PC-9 (cell line): ENCODE results near the gene ZNRD2. TPM values are rescaled to one million over a fixed set of nuclear protein-coding genes. Genes with fewer than 3 reads are reported as not detected.

Experiments
- BruUV-seq: library from RNA; stranded (reverse); fragments of 400-500 nt; replicated peaks from 2 replicates; lab custom pipeline; 2021; lab: Mats Ljungman, UMichigan
- CTCF ChIA-PET: fragments of 300-600 bp; sonication (Branson Sonifier 250); formaldehyde crosslinking; loops from one replicate; lab custom pipeline; 2022; ENCODE audit warnings: antibody characterized with exemption; lab: Charles Lee
- POLR2A ChIA-PET: fragments of 300-600 bp; sonication (Branson Sonifier 250); formaldehyde crosslinking; loops from one replicate; lab custom pipeline; 2022; ENCODE audit warnings: antibody characterized with exemption; ENCODE audit not compliant: unreplicated experiment; lab: Charles Lee
- DNase-seq, 2 experiments: peaks; one replicate each; pipeline versions ENCODE4 v3.0.0 to v3.0.0-alpha.2; 2015 to 2022; ENCODE audit warnings: mixed read lengths in 1 of 2
- H2AFZ ChIP-seq: fragments of 200-600 bp; sonication (generic); 2 replicates; pipeline ENCODE4 v1.8.1; 2017; ENCODE audit warnings: antibody characterized with exemption
- H3F3A ChIP-seq: fragments of 200-600 bp; sonication (generic); 2 replicates; pipeline ENCODE4 v1.8.1; 2017; ENCODE audit warnings: antibody characterized with exemption, mild to moderate bottlenecking, low read depth; ENCODE audit not compliant: insufficient read depth
- H3K27ac ChIP-seq: fragments of 200-600 bp; sonication (generic); 2 replicates; pipeline ENCODE4 v1.6.1; 2016; ENCODE audit warnings: mixed run types
- H3K27me3 ChIP-seq: fragments of 200-600 bp; sonication (generic); 2 replicates; pipeline ENCODE4 v1.6.1; 2016; ENCODE audit warnings: low read depth, mixed run types; ENCODE audit not compliant: insufficient read depth
- H3K36me3 ChIP-seq: fragments of 200-600 bp; sonication (generic); 2 replicates; pipeline ENCODE4 v1.6.1; 2016; ENCODE audit warnings: low read depth, mixed run types
- H3K4me1 ChIP-seq: fragments of 200-600 bp; sonication (generic); replicated peaks from 2 replicates; pipeline ENCODE4 v1.6.1; 2016; ENCODE audit warnings: mixed run types; ENCODE audit not compliant: insufficient read depth
- H3K4me2 ChIP-seq: fragments of 200-600 bp; sonication (generic); 2 replicates; pipeline ENCODE4 v1.6.1; 2017; ENCODE audit warnings: mixed run types
- H3K4me3 ChIP-seq: fragments of 200-600 bp; sonication (generic); 2 replicates; pipeline ENCODE4 v1.6.1; 2016; ENCODE audit warnings: mixed run types
- H3K79me2 ChIP-seq: fragments of 200-600 bp; sonication (generic); 2 replicates; pipeline ENCODE4 v1.6.1; 2017; ENCODE audit warnings: low read depth, mixed run types
- H3K9me2 ChIP-seq: fragments of 200-600 bp; sonication (generic); 2 replicates; pipeline ENCODE4 v1.8.1; 2017; ENCODE audit warnings: mild to moderate bottlenecking; ENCODE audit not compliant: insufficient read depth
- H3K9me3 ChIP-seq: fragments of 200-600 bp; sonication (generic); 2 replicates; pipeline ENCODE4 v1.8.1; 2016; ENCODE audit warnings: low read depth; ENCODE audit not compliant: insufficient read depth
- H4K20me1 ChIP-seq: fragments of 200-600 bp; sonication (generic); 2 replicates; pipeline ENCODE4 v1.8.1; 2017; ENCODE audit not compliant: insufficient read depth
- CTCF ChIP-seq: fragments of 200-600 bp; sonication (generic); conservative IDR thresholded peaks from 2 replicates; pipeline ENCODE4 v1.6.1; 2017; ENCODE audit warnings: mixed run types, antibody characterized with exemption, mild to moderate bottlenecking, moderate library complexity
- EZH2 ChIP-seq: fragments of 200-600 bp; sonication (generic); IDR thresholded peaks from 2 replicates; pipeline ENCODE4 v1.8.0; 2017; ENCODE audit warnings: antibody characterized with exemption, low read depth
- intact Hi-C: fragments of 100-400 bp; cut with micrococcal nuclease; formaldehyde crosslinking; loops from one replicate; pipeline ENCODE4 v1.10.0; 2022; ENCODE audit not compliant: unreplicated experiment
- total RNA-seq: library from RNA; stranded (reverse); gene quantifications from 2 replicates; pipeline ENCODE4 v1.2.3, GENCODE V29; 2021

Gene ZNRD2
- total RNA-seq, 1 experiment from 2014 or later = 51.4 TPM

DNA sequence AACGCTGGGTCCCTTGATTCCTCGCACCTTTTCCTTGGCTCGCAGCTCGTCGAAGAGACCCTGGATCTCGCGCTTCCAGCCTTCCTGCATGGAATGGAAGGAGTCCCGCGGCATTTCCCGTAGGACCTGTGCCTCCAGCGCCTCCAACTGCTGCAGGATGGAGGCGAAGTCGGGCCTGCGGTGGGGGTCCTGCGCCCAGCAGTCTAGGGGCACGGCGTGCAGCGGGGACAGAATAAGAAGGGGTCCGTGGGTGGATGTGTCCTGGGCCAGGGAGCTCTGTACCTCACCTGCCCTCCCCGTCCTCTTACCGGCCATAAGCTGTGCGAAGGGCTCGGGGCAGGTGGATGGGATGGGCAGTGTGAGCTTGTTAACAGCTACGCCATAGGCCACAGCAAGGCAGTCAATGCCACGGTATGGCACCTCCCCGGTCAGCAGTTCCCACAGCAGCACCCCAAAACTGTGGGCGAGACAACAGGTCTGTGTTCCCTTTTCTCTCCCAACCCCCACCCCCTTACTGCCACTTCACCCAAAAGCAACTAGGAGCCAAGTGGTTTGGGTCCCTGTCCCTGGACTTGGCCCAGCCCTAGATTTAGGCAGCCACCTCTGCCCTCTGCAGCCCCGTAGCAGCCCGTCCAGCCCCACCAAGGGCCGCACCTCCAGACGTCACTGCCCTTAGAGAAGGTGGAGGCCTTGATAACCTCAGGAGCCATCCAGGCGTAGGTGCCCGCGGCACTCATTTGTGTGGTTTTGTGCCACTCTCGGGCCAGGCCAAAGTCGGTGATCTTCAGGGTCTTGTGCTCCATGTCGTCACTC lies 37.5 kb downstream of the ZNRD2 start:
- TF ChIP-seq EZH2 (no peak), CTCF (no peak)
- Histone ChIP-seq H3K9me3 (no peaks in the 10 kb centered on the region), H3K4me1 (peaks cover 8% of the 10 kb centered on the region; the same call in 1 of the 2 replicates), H3K4me2 (no peak overlapping the region), H3K79me2 (peaks cover 24% of the 10 kb centered on the region), H3K27me3 (no peaks in the 10 kb centered on the region), H3K9me2 (no peaks in the 10 kb centered on the region), H3K4me3 (no peak overlapping the region), H2AFZ (no peak overlapping the region), H4K20me1 (peaks cover 8% of the 10 kb centered on the region; the same call in 1 of the 2 replicates), H3K27ac (no peak overlapping the region), H3K36me3 (no peaks in the 10 kb centered on the region), H3F3A (peaks cover 10% of the 10 kb centered on the region; the same call in 1 of the 2 replicates)
- POLR2A ChIA-PET = no interaction called here
- no peak for DNase-seq
- no TSS peak for BruUV-seq
- CTCF ChIA-PET = no interaction called here
- intact Hi-C loops = no loop called here

DNA sequence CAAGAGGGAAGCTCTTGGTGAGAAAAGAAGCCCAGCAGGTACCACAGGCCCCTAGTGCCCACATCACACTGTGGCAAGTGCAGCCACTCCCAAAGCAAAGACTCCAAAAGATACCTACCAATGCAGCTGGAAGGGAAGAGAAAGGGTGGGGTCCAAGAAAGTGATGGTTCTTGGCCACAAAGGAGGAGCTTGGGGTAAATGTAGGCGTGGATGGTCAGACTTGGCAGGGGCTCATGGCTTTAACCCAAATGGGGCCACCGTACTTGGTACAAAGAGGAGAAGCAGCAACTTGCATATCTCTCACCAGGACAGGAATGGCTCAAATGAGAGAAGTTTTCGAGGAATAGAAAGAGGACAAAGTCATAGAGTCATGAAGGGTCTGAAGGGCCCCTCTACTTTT lies 39.0 kb downstream of the ZNRD2 start:
- Histone ChIP-seq H3K9me3 (no peaks in the 10 kb centered on the region), H3F3A (peaks cover 10% of the 10 kb centered on the region; the same call in 1 of the 2 replicates), H3K27me3 (no peaks in the 10 kb centered on the region), H3K36me3 (no peaks in the 10 kb centered on the region), H3K4me2 (no peak overlapping the region), H3K79me2 (peaks cover 37% of the 10 kb centered on the region), H3K4me3 (no peak overlapping the region), H3K4me1 (peaks cover 16% of the 10 kb centered on the region; the same call in 1 of the 2 replicates), H4K20me1 (peaks cover 8% of the 10 kb centered on the region; the same call in 1 of the 2 replicates), H3K27ac (no peak overlapping the region), H2AFZ (no peak overlapping the region), H3K9me2 (no peaks in the 10 kb centered on the region)
- BruUV-seq = no TSS peak
- intact Hi-C loops = no loop called here
- CTCF ChIA-PET = interaction anchor here (0.6 kb wide), 1 partner anchor 82 kb away, joined by 5 read pairs; no protein-coding TSS in a partner anchor
- POLR2A ChIA-PET = interaction anchor here (0.5 kb wide), 1 partner anchor 258 kb away, joined by 12 read pairs; no protein-coding TSS in a partner anchor
- DNase-seq = no peak
- no peak for TF ChIP-seq CTCF
- no peak for TF ChIP-seq EZH2

GRCh38 chr11:65609665-65610064 lies 39.4 kb downstream of the ZNRD2 start:
- Histone ChIP-seq H2AFZ (no peak overlapping the region), H3K4me2 (no peak overlapping the region), H4K20me1 (peaks cover 8% of the 10 kb centered on the region; the same call in 1 of the 2 replicates), H3F3A (peaks cover 13% of the 10 kb centered on the region), H3K27ac (no peak overlapping the region), H3K27me3 (no peaks in the 10 kb centered on the region), H3K4me3 (no peak overlapping the region), H3K9me2 (no peaks in the 10 kb centered on the region), H3K4me1 (peaks cover 16% of the 10 kb centered on the region; the same call in 1 of the 2 replicates), H3K9me3 (no peaks in the 10 kb centered on the region), H3K36me3 (no peaks in the 10 kb centered on the region), H3K79me2 (peaks cover 41% of the 10 kb centered on the region)
- TF ChIP-seq CTCF (no peak), EZH2 (no peak)
- intact Hi-C loops = no loop called here
- no TSS peak for BruUV-seq
- no peak for DNase-seq
- ChIA-PET POLR2A (interaction anchor here (0.5 kb wide), 1 partner anchor 259 kb away, joined by 12 read pairs; no protein-coding TSS in a partner anchor), CTCF (interaction anchor here (0.6 kb wide), 1 partner anchor 82 kb away, joined by 5 read pairs; no protein-coding TSS in a partner anchor)
